Measurements from ENCODE around the gene TET3.
"Not testable (repeated sequence)": the region's sequence is repeated elsewhere in the genome, so short reads cannot be mapped to it uniquely, and the experiment has no call there.

TET3 gene

DNA sequence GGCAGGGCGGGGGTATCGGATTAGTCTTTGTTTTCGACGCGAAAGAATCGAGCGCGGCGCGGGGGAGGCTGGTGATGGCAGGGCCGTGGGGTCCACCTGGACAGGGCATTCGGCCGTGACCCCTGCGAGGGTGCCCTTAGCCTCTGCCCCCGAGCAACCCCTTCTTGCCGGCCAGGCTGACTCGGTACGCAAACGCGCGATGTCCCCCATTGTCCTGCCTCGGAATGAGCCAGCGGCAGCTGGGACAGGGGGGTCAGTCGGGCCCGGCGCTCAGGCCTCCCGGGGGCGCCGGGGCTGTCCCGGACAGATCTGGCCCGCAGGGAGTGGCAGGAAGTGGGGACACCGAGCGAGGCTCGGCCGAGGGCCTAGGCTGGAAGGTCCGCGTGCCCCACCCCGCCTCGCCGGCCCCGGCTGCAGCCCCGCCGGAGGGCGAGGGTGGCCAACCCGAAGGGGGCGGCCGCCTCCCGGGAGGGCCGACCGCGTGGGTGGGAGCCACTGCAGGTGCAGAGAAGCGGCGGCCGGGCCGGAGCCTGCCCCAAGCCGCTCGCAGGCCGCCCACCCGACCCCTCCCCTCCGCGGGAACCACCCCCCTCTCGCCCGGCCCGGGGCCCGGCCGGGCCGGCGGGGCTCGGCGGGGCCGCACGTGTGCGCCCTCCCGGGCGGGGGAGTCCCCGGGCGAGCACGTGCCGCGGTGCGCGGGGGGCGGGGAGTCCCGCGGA lies at the start of gene TET3:
TET3 (plus strand) TSS at position 708 of the 719 bp plus-strand sequence. CDS start 1,494 bp downstream, outside the sequence.
- DNase-seq, result no peak

DNA sequence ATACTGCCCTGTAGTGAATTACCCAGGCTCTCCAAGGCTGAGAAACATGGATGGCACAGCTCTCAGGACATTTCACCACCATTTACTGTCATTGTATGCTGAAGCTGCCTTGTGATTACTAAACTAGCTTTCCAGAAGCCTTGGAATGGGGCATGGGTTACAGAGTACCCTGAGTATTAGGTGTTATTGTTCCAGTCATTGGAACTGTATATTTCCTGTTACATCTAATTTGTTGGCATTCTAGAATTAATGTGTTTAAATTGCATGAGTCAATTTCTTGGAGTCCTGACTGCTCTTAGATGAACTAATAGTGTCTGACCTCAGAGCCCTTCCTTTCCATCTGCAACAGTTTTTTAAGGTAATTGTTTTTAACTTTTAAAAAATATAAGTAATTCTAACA lies 49.1 kb upstream of the TET3 start:
- DNase-seq, result no peak

DNA sequence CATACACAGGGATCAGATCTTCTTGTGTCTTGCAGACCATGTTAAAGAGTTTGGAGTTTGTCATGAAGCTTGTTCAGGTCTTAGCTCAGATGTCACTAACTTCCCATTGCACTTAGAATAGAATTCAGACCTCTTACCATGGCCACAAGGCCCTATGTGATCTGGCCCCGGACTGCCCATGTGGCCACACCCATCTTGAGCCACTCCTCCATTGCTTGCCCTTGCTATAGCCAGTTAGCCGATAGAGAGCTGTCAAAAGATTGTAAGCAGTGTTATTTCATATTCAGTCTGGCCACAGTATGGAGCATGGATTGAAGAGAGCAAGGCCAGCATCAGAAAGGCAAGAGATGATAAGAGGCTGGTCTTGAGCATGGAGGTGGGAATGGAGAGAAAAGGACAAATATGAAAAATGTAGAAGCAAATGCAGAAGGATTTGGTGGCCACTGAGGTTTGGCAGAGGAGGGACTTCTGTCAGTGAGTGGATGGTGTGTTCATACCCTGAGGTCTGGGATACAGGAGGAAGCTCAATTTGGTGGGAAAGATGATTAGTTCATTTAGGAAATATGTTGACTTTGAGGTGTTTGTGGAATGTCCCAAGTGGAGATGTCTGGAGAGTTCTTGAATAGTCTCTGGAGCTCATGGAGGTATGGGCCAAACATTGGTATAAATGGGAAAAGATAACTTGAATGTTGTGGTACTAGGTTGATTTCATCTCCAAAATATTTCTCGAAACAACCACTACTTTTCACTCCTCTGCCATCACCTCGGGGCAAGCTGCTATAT lies 47.4 kb upstream of the TET3 start:
- DNase-seq, result no peak

DNA sequence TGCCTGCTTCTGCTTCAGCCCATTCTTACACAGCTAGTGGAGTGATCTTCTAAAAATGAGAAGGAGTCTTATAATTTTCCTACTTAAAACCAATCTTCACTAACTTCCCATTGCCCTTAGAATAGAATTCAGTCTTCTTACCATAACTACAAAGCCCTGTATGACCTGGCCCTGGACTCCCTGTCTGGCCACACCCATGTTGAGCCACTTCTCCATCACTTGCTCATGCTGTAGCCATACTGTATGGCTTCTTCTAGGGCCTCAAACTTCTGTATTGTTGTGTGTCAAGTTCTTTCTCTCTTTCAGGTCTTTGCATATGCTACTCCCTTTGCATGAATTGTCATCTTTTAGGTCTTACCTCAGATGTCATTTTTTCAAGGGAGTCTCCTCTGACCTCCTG lies 46.8 kb upstream of the TET3 start:
- no peak for DNase-seq

DNA sequence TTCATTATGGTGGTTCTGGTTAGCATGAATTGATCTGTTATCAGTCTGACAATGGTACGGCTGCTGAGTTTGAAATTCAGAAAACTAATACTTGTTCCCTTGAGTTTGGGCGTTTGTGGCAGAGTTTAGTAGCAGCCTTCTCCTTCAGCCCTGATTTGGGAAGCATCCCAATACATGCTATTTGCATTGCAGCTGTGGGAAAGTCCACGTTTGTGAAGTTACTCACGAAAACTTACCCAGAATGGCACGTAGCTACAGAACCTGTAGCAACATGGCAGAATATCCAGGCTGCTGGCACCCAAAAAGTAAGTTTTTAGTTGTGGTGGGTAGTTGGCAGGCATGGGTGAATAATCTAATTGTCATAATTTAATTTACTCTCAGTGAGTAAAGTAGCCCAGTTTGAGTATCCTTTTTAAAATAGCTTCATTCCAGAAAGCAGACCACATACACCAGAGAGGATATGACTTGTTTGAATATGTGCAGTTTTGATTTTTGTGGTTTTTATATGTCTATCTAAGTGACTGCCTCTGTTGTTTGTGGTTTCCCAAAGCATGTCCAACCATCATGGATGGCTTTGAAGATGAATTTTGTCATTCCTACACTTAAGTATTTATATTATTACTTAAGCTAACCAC lies 45.9 kb upstream of the TET3 start:
- peak; percentile 6 for DNase-seq

DNA sequence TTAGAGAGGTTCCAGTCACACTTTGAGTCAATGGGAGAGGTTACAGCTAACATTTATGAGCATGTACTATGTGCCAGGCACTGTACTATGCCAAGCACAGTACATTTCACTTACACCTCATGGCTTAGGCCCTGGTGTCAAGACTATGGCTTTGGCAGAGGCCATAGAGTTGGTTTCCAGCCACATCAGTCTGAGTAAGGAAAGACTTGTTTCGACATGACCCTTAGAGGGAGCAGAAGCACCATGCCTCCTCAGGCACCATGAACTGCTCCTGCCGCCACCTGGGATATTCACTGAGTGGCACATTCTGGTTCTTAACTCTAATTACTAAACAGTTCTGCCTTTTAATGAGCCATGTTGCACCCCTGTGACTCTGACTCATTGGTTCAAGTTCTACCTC lies 45.3 kb upstream of the TET3 start:
- DNase-seq, result peak; percentile 55

DNA sequence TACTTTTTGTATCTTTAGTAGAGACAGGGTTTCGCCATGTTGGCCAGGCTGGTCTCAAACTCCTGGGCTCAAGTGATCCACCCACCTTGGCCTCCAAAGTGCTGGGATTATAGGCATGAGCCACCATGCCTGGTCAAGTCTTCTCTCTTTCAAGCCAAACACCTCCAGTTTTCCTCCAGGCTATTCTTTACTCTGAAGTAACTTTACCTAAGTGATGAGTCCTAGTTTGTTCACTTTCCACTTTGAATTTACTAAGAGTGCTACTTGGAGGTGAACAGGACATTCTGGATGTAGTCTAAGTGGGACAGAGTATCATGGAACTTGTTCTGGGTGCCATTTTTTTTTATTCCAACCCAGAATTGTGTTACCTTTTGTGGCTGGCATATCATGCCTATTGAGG lies 44.6 kb upstream of the TET3 start:
- DNase-seq, result not testable (repeated sequence)

DNA sequence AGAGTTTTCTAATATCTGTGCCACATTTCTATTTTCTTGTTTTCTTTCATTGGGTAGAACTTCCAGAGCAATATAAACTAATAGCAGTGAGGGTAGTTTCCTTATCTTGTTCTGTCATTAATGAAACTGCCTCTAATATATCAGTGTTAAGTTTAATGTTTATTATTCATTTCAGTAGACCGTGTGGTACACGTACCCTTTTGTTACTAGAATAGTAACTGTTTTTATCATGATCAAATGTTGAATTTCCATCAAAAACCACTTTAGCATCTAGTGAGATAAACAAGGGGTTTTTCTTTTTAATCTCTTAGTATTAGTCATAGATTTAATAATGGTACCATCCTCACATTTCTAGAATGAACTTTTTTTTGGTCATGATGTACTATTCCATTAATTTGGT lies 42.0 kb upstream of the TET3 start:
- no peak for DNase-seq

DNA sequence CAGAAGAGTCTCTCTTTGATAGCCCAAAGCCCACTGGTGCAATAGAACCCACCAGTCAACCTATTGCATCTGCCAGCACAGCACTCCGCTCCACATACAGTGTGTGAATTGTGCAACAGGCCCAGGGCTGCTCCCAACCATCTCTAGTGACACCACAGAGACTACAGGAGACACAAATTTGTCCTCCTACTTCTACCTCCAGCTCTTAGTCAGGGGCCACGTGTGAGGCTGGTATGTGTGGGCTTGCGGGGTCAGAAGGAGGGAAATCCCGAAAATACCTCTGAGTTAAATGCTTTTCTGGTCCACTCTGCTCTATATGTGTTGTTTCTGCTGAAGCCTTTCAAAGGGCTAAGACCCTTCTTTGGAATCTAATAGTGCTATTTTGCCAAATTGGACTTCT lies 40.0 kb upstream of the TET3 start:
- DNase-seq, result peak; percentile 43

DNA sequence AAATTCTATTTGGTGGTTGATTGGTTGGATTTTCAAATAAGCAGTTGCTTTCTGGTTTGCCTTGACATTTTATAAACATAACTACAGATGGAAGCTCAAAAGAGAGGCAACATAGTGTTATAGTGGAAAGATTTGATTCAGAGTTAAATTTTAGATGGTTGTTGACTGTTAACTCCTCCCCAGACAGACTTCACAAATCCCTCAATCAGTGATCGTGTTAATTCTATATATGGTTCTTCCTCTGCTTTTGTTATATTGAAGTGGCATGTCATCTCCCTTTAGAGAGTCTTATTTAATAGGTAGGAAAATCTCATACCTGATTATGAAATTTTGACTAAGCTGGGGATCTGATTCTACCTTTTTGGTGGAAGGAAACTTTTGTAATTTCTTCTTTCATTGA lies 38.5 kb upstream of the TET3 start:
- no peak for DNase-seq

DNA sequence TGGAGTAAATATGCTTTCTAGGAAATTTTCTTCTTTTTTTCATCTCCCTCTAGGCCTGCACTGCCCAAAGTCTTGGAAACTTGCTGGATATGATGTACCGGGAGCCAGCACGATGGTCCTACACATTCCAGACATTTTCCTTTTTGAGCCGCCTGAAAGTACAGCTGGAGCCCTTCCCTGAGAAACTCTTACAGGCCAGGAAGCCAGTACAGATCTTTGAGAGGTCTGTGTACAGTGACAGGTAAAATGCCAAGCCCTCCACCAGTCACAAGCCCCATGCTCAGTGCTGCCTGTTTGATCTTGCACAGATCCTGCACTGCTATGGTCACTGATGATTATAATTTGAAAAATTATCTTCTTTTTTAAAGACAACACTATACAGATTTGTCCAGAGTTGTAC lies 38.0 kb upstream of the TET3 start:
- DNase-seq, result no peak

DNA sequence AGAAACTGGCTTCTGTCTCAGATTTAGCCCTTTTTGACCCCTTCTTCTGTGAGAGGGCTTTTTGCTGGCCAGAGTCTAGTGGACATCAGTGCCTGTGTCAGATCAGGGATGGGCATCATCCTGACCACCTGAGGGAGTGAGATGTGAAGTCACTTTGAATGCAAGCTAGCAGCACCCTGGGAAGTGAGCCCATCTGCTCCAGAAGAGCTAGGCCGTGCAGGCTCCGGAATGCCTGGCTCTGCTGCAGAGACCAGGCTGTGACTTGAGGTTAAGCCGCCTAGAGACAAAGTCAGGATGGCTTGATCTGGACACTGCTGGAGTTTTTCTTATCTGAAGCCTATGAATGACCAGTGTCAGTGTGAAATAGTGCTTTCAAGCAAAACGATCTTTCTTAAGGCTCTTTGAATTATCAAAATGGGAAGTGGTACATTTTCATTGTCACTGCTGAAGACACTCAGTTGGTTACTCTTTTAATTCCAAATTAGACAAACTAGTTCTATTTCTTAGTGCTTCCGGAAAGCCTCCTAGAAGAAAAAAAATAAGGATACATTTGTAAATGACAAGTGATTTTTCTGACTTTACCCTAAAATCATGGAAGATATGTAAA lies 37.2 kb upstream of the TET3 start:
- DNase-seq, result no peak

DNA sequence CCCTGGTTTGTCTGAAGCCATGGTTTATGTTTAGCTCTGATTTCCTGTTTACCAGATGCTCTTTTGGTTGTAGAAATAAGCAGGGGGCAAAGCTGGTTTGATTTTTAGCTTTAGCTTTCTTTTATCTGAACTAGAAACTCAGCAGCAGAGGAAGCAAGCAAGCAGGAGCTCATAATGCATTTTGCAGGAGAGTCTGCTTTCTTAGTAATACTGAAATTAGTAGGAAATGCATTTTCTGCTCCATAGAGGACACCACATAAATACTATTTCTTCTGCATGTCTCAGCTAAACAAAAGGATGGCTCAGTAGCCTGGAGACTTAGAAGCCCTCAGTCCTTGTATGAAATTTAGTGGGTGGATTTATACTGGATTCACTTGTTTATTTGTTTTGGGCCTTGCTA lies 34.9 kb upstream of the TET3 start:
- no peak for DNase-seq

DNA sequence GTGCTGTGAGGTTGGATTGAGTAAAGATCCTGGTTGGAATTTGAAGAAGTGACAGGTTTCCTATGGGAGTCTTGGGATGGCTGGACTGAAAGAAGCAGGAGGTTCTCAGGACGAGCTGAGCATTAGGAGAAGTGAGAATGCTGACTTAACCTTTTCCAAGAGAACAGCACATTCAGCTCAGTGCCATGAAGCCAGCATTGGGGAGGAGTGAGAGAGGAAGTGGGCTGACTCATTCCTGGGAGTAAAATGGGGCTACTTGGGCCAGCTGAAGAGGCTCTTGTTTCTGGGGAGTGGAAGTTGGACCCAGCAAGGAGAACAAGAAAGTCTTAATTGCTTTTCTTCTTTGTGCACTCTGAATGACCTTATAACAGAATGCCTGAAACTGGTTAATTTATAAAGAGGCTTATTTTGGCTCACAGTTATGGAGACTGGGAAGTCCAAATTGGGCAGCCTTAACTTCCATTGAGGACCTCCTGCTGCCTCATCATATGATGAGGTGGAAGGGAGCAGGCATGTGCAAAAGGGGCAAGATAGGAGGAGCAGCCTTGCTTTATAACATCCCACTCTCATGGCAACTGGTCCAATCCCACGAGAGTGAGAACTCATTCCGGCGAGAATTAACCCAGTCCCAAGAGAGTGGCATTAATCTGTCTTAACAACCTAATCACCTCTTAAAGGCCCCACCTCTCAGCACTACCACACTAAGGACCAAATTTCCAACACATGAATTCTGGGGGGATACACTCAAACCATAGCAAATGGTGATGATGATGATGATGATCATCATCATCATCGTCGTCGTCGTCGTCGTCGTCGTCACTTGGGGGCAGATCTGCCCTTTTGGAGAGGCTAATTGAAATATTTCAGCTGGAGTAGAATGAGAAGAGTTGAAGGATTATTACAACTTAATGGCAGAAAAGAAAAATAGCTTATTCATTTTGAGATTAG lies 31.9 kb upstream of the TET3 start:
- no peak for DNase-seq

DNA sequence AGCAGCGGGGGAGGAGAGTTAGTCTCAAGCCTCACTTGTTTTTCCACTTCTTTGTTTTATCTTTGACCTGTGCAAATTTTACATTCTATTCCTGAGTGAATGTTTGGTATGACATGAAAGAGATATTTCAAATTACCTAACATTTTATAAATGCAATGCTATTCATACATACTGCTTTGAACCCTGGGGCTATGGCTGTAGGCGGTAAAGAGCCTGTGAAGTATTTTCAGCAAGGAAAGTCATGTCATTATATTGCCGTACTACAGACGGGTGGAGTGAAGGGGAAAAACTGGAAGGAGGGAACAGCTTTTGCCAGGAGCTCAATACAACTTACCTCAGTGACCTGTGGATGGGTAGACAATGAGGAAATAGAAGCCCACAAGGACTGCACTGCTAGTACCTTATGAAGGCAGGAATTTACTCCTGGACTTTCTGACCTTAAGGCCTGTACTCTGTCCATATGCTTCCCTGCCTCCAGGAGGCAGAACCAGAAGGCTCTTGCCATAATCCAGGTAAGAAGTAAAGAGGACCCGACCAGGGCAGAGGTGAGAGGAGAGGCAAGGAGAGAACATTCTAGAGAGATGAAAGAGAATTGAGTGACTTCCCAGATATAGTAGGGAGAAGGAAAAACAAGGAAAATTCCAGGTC lies 28.4 kb upstream of the TET3 start:
- no peak for DNase-seq

DNA sequence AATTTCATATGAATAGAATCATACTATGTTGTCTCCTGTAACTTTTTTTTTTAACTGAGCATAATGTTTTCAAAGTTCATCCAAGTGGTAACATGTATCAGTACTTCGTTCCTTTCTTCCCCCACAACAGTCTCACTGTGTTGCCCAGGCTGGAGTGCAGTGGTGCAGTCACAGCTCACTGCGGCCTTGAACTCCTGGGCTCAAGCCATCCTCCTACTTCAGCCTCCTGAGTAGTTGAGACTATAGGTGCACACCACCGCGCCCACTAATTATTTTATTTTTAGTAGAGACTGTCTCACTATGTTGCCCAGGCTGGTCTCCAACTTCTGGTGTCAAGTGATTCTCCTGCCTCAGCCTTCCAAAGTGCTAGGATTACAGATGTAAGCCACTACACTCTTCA lies 23.4 kb upstream of the TET3 start:
- no peak for DNase-seq

DNA sequence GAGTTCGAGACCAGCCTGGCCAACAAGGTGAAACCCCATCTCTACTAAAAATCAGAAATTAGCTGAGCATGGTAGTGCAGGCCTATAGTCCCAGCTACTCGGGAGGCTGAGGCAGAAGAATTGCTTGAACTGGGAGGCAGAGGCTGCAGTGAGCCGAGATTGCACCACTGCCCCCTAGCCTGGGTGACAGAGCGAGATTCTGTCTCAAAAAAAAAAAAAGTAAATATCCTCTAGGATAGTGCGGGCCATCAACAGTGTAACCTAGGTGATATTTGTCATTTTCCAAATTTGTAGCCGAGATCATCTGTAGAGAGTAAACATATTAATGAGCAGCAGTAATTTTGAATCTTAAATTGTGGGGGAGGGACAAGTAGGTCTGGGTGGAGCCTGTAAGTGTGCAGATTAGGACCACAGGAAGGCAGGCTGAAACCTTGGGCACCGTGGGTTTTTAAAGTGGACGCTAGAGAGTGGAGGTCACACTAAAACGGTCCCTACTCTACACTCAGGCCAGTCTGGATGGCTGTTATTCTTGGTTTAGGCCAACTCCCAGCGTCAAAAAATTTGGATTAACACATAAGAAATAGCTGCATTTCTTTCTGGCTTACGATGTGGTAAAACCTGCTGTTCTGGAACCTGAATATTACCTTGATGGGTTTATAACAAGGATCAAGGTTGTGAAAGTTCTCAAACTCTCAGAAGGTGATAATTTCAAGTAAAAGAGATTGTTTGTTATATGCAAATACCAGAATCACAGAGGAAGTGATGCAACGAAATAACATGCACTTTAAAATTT lies 22.7 kb upstream of the TET3 start:
- no peak for DNase-seq

DNA sequence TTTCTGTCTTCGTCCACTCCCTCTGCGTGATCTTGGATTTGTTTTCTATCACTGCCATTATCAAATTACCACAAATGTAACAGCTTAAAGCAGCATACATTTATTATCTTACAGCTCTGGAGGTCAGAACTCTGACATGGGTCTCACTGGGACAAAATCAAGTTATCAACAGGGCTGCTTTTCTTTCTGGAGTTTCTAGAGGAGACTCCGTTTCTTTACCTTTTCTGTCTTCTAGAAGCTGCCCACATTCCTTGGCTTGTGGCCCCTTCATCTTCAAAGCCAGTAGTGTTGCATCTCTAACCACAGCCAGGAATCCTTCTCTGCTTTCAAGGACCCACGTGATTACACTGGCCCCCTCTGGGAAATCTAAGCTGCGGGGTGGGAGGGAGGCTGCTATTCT lies 21.9 kb upstream of the TET3 start:
- DNase-seq, result no peak

DNA sequence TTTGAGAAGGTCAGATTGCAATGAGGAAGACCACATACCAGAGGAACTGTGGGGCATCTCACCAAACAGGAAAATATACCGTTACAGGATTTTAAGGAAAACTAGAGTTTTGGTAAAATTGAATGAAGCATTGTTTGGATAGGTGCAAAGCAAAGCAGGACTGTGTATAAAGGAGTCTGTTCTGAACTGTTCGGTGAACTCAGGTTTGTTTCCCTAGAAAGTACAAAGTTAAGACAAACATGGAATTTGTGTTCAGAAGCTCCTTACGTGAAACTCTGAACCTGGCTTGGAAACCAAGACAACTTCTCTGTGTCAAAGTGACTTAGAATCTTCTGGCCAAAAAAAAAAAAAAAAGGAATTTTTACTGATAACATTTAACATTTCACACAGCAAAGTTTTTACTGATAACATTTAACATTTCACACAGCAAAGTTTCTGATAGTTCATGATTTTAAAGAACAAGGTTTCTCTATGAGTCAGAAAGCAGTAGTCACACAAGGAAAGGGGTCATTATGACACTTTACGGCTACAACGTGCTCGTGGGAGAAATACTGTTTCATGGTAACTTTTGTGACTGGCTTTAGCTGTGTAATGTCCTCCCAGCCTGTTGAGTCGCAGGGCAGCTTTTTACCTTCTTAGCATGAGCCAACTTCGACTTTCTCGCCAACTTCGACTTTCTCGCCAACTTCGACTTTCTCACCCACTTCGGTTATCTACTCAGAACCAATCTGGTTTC lies 21.2 kb upstream of the TET3 start:
- peak; percentile 60 for DNase-seq

DNA sequence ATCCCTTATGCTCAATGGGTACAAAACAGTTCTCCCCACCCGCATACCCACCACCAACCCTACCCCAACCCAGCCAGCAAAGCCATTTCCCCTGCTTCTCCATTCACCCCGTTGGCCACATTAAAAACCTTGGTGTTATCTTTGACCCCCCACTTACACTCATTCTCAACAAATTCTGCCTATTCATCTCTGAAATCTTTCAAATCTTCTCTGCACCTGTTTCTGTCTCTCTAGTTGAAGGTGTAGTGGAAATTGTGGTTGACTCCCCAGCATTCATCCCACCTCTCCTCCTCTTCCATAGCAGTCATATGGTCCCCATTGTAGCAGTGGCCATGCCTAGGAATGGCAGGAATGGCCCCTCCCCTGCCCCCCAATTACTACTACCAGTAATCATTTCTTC lies 20.5 kb upstream of the TET3 start:
- DNase-seq, result no peak
